Liver (tissue), 9 donors: ENCODE results near the gene GINM1. TPM values are rescaled to one million over a fixed set of nuclear protein-coding genes. Genes with fewer than 3 reads are reported as not detected.

Experiments
- DNase-seq: peaks from one replicate; pipeline ENCODE4 v3.0.0-alpha.2; 2017; ENCODE audit warnings: low spot score
- H3K27ac ChIP-seq, 2 donors: one replicate each; pipeline ENCODE4 v1.7.0; 2013; ENCODE audit warnings: inconsistent platforms in 2 of 2, low read length in 2 of 2, control low read depth in 1 of 2, low read depth in 1 of 2, mild to moderate bottlenecking in 1 of 2
- H3K27me3 ChIP-seq, 4 donors: one replicate each; pipeline versions ENCODE4 v1.6.1 to v1.7.0; 2013; ENCODE audit warnings: low read length in 3 of 4, inconsistent platforms in 1 of 4, mild to moderate bottlenecking in 1 of 4, moderate library complexity in 1 of 4; ENCODE audit not compliant: control insufficient read depth in 4 of 4, insufficient read depth in 4 of 4
- H3K36me3 ChIP-seq, 4 donors: one replicate each; pipeline versions ENCODE4 v1.6.1 to v1.7.0; 2013; ENCODE audit warnings: low read length in 3 of 4, mild to moderate bottlenecking in 3 of 4, low read depth in 1 of 4, moderate library complexity in 1 of 4; ENCODE audit not compliant: control insufficient read depth in 4 of 4, insufficient read depth in 3 of 4
- H3K4me1 ChIP-seq, 4 donors: one replicate each; pipeline versions ENCODE4 v1.6.1 to v1.7.0; 2013; ENCODE audit warnings: low read length in 3 of 4, mild to moderate bottlenecking in 3 of 4, moderate library complexity in 1 of 4; ENCODE audit not compliant: control insufficient read depth in 4 of 4, insufficient read depth in 4 of 4
- H3K4me3 ChIP-seq, 3 donors: one replicate each; pipeline versions ENCODE4 v1.6.1 to v1.7.0; 2013; ENCODE audit warnings: low read length in 3 of 3, control low read depth in 1 of 3, low read depth in 1 of 3, mild to moderate bottlenecking in 1 of 3
- H3K9ac ChIP-seq, 2 donors: one replicate each; pipeline ENCODE4 v1.7.0; 2013; ENCODE audit warnings: low read length in 2 of 2, mild to moderate bottlenecking in 2 of 2, moderate library complexity in 2 of 2, control low read depth in 1 of 2, low read depth in 1 of 2
- H3K9me3 ChIP-seq, 4 donors: one replicate each; pipeline versions ENCODE4 v1.6.1 to v1.7.0; 2013; ENCODE audit warnings: low read length in 3 of 4; ENCODE audit not compliant: control insufficient read depth in 4 of 4
- EGR1 ChIP-seq, 2 donors: IDR thresholded peaks; 2 replicates each; pipeline ENCODE4 v1.6.1; 2016 to 2018; ENCODE audit warnings: antibody characterized with exemption in 2 of 2, low read depth in 2 of 2
- FOXA1 ChIP-seq: IDR thresholded peaks from 2 replicates; pipeline ENCODE4 v1.6.1; 2016; ENCODE audit warnings: antibody characterized with exemption
- GABPA ChIP-seq, 2 donors: IDR thresholded peaks in 1 of 2; conservative IDR thresholded peaks in 1 of 2; 2 replicates each; pipeline ENCODE4 v1.6.1; 2016; ENCODE audit warnings: antibody characterized with exemption in 2 of 2, mild to moderate bottlenecking in 1 of 2, moderate library complexity in 1 of 2
- HNF4A ChIP-seq, 2 donors: conservative IDR thresholded peaks; 2 replicates each; pipeline ENCODE4 v1.6.1; 2016; ENCODE audit warnings: antibody characterized with exemption in 2 of 2, mild to moderate bottlenecking in 2 of 2
- HNF4G ChIP-seq: IDR thresholded peaks from 2 replicates; pipeline ENCODE4 v1.6.1; 2016; ENCODE audit warnings: antibody characterized with exemption
- JUND ChIP-seq, 2 donors: IDR thresholded peaks; 2 replicates each; pipeline ENCODE4 v1.6.1; 2016; ENCODE audit warnings: antibody characterized with exemption in 2 of 2
- NR2F2 ChIP-seq: IDR thresholded peaks from 2 replicates; pipeline ENCODE4 v1.6.1; 2016; ENCODE audit warnings: antibody characterized with exemption
- RAD21 ChIP-seq, 2 donors: IDR thresholded peaks; 2 replicates each; pipeline ENCODE4 v1.6.1; 2016; ENCODE audit warnings: antibody characterized with exemption in 2 of 2, mild to moderate bottlenecking in 2 of 2
- RXRA ChIP-seq, 2 donors: IDR thresholded peaks; 2 replicates each; pipeline ENCODE4 v1.6.1; 2017 to 2018; ENCODE audit warnings: antibody characterized with exemption in 2 of 2, mild to moderate bottlenecking in 1 of 2
- WGBS: extraction: QIAGEN DNeasy Blood & Tissue Kit; methylation state at CpG from one replicate; pipeline ENCODE4 v1.1.7; 2013; 5-methylcytosine and 5-hydroxymethylcytosine counted together
- polyA plus RNA-seq, 2 donors: library from polyadenylated mRNA; stranded (reverse) in 1 of 2; unstranded in 1 of 2; fragments of 200-250 nt in 1 of 2; fragments of >200 nt in 1 of 2; fragmentation: Nextera tagmentation in 1 of 2; extraction: Ambion mirVana in 1 of 2; gene quantifications; one replicate each; pipeline versions ENCODE4 v1.2.1 to v1.2.3, GENCODE V29; 2013 to 2015
- total RNA-seq, 2 donors: library from RNA; depleted of rRNA; stranded (reverse); fragments of >200 nt; gene quantifications; one replicate each; pipeline ENCODE4 v1.2.3, GENCODE V29; 2014
- TF ChIP-seq, protein P1 (sequence below): IDR thresholded peaks from 2 replicates; pipeline ENCODE4 v1.6.1; 2016; ENCODE audit warnings: antibody characterized with exemption
- TF ChIP-seq, protein P2 (sequence below): fragments of 150-350 bp; IDR thresholded peaks from 2 replicates; pipeline ENCODE4 v1.5.1; 2017; ENCODE audit warnings: improper control_type of control experiment, low read depth, low read length; ENCODE audit not compliant: missing input control
- TF ChIP-seq, protein P3 (sequence below): IDR thresholded peaks from 2 replicates; pipeline ENCODE4 v1.6.1; 2016; ENCODE audit warnings: antibody characterized with exemption
- donor health status: healthy.
- donor health status: healthy.
- donor health status: healthy.
- donor health status: healthy.
- donor health status: healthy.

GINM1 gene
- total and polyA plus RNA-seq, 4 donors, result 20.1 to 30.2 (median 21.9) TPM

DNA sequence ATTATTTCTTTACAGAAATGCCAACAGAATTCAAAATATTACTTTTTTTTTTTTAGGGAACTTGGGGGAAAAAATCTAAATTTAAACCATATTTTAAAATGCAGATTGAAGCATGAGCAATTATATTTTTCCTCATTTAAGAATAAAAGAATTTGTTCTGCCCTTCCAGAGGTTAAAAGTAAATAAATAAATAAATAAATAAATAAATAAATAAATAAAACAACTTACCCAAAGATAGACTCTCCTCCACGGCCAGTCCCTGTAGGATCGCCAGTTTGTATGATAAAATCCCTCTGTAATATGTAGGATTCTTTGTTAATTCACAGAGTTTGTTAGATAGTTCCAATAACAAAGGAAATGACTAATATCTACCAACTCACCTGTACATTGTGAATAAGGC, 25.0 kb upstream of the GINM1 start:
- H3K4me3 ChIP-seq, result no peak overlapping the region
- no peak for TF ChIP-seq FOXA1
- no peak for DNase-seq
- peaks cover 0 to 20% (median 13%) of the 10 kb centered on the region in 4 donors for H3K4me1 ChIP-seq
- WGBS, result 92% methylated on average over 2 of the region's 2 CpGs
- no peaks in the 10 kb centered on the region for H3K27me3 ChIP-seq
- peaks cover 2 to 30% (median 10%) of the 10 kb centered on the region in 4 donors for H3K36me3 ChIP-seq
- no peaks in the 10 kb centered on the region for H3K9me3 ChIP-seq
- no peak overlapping the region for H3K9ac ChIP-seq
- no peak overlapping the region for H3K27ac ChIP-seq

DNA sequence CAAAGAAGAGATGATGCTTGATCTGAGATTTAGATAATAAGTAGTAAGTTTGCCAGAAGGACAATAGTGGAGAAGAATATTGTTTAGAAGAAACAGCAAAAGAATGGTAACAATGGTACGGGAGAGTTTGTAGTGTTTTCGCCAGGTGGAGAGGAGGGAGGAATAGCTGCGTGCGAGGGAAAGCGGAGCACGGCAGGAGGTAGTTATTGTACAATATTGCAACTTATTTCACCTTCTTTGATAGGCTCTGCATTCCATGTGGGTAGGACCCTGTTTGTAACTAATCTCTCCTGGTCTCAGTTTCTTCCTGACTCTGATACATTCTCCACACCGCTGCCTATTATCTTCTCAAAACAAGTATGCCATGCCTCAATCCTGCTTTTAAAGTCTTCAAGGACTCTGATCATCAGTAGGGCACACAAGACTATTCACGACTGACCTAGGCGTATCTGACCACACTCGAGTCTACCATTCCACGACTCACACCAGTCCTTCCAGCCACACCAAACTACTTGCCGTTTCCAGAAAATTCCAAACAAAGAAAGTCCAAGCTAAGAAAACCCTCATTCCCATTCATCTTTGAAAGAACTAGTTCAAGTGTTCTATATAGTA, 21.4 kb upstream of the GINM1 start:
- Histone ChIP-seq H3K4me1 (peaks cover 0 to 25% (median 17%) of the 10 kb centered on the region in 4 donors), H3K36me3 (peaks cover 0 to 4% (median 1%) of the 10 kb centered on the region in 4 donors), H3K4me3 (peak overlapping the region; percentile 85 to 96 (median 93)), H3K27me3 (no peaks in the 10 kb centered on the region), H3K9ac (peak overlapping the region; percentile 55 to 100), H3K27ac (peak overlapping the region; percentile 86 to 98), H3K9me3 (no peaks in the 10 kb centered on the region)
- 33% methylated on average over 12 of the region's 12 CpGs for WGBS
- TF ChIP-seq, protein P1, sequence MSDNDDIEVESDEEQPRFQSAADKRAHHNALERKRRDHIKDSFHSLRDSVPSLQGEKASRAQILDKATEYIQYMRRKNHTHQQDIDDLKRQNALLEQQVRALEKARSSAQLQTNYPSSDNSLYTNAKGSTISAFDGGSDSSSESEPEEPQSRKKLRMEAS, result no peak
- no peak for TF ChIP-seq HNF4A (conservative IDR thresholded peaks at IDR 0.05)
- TF ChIP-seq RXRA (IDR thresholded peaks at IDR 0.05), result no peak
- TF ChIP-seq, protein P2, sequence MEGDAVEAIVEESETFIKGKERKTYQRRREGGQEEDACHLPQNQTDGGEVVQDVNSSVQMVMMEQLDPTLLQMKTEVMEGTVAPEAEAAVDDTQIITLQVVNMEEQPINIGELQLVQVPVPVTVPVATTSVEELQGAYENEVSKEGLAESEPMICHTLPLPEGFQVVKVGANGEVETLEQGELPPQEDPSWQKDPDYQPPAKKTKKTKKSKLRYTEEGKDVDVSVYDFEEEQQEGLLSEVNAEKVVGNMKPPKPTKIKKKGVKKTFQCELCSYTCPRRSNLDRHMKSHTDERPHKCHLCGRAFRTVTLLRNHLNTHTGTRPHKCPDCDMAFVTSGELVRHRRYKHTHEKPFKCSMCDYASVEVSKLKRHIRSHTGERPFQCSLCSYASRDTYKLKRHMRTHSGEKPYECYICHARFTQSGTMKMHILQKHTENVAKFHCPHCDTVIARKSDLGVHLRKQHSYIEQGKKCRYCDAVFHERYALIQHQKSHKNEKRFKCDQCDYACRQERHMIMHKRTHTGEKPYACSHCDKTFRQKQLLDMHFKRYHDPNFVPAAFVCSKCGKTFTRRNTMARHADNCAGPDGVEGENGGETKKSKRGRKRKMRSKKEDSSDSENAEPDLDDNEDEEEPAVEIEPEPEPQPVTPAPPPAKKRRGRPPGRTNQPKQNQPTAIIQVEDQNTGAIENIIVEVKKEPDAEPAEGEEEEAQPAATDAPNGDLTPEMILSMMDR, result no peak
- TF ChIP-seq, protein P3, sequence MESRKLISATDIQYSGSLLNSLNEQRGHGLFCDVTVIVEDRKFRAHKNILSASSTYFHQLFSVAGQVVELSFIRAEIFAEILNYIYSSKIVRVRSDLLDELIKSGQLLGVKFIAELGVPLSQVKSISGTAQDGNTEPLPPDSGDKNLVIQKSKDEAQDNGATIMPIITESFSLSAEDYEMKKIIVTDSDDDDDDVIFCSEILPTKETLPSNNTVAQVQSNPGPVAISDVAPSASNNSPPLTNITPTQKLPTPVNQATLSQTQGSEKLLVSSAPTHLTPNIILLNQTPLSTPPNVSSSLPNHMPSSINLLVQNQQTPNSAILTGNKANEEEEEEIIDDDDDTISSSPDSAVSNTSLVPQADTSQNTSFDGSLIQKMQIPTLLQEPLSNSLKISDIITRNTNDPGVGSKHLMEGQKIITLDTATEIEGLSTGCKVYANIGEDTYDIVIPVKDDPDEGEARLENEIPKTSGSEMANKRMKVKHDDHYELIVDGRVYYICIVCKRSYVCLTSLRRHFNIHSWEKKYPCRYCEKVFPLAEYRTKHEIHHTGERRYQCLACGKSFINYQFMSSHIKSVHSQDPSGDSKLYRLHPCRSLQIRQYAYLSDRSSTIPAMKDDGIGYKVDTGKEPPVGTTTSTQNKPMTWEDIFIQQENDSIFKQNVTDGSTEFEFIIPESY, result no peak
- TF ChIP-seq JUND (IDR thresholded peaks at IDR 0.05), result no peak
- TF ChIP-seq HNF4G, result no peak
- TF ChIP-seq EGR1 (IDR thresholded peaks at IDR 0.05; ENCODE audit: low read depth in 2 of 2), result no peak
- no peak for TF ChIP-seq RAD21 (IDR thresholded peaks at IDR 0.05)
- TF ChIP-seq NR2F2, result no peak
- no peak for DNase-seq

DNA sequence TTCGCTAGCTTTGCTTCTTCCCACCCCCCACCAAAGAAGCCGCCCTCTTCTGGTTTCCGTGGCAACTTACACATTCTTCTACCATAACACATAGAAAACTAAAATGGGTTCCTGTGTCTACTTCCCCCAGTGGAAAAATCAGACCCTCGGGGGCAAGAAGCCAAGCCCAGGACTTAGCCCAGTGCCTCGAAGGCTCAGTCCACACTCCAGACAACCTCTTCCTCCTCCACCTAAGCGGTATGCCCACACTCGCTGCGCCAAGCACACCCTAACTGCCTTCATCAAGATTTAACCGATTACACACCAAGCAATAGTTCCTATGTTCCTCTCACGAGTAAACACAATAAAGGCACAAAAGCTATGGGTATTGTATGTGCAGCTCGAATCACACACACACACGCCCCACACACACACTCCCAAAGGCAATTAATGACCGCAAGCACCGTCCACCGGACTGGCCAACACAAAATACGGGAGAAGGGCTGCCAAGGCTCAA, 20.9 kb upstream of the GINM1 start:
- H3K36me3 ChIP-seq, result no peaks in the 10 kb centered on the region
- TF ChIP-seq EGR1 (IDR thresholded peaks at IDR 0.05; ENCODE audit: low read depth in 2 of 2) (no peak), HNF4A (conservative IDR thresholded peaks at IDR 0.05) (no peak), GABPA (IDR thresholded peaks at IDR 0.05 in 1 of 2, conservative IDR thresholded peaks at IDR 0.05 in 1 of 2) (no peak)
- peaks cover 0 to 25% (median 17%) of the 10 kb centered on the region in 4 donors for H3K4me1 ChIP-seq
- peak; percentile 61 for DNase-seq
- under 1% methylated on average over 16 of the region's 16 CpGs for WGBS
- peak overlapping the region; percentile 55 to 100 for H3K9ac ChIP-seq
- peak overlapping the region; percentile 85 to 96 (median 93) for H3K4me3 ChIP-seq
- H3K27ac ChIP-seq, result peak overlapping the region; percentile 86 to 98
- H3K27me3 ChIP-seq, result no peaks in the 10 kb centered on the region
- no peaks in the 10 kb centered on the region for H3K9me3 ChIP-seq
